NCI-H1092 (cell line): ENCODE measurements around the gene PSMB3.
A peak's percentile ranks its signal among the peaks of the same experiment; 100 is the strongest.

Source experiments
- DNase-seq: peaks from one replicate; lab custom pipeline; 2025; lab: John Stamatoyannopoulos, UW

PSMB3 gene

GRCh38 chr17:38733982-38734973 is 18.3 kb upstream of the PSMB3 start:
- DNase-seq = no peak

- DNase-seq = peak; percentile 30
These were observed 17.2 kb upstream of the PSMB3 start for GRCh38 chr17:38735161-38735997.

- no peak for DNase-seq
These were observed 14.4 kb upstream of the PSMB3 start for GRCh38 chr17:38738007-38738662.

- no peak for DNase-seq
These were observed 13.9 kb upstream of the PSMB3 start for GRCh38 chr17:38738686-38739085.

GRCh38 chr17:38739305-38739704 is 13.2 kb upstream of the PSMB3 start:
- no peak for DNase-seq

GRCh38 chr17:38740044-38740443 is 12.5 kb upstream of the PSMB3 start:
- DNase-seq = no peak

GRCh38 chr17:38740806-38741205 is 11.7 kb upstream of the PSMB3 start:
- DNase-seq = no peak

GRCh38 chr17:38741461-38741860 is 11.1 kb upstream of the PSMB3 start:
- no peak for DNase-seq

GRCh38 chr17:38741921-38742410 is 10.6 kb upstream of the PSMB3 start:
- no peak for DNase-seq

- peak; percentile 83 for DNase-seq
These were observed 9.9 kb upstream of the PSMB3 start for GRCh38 chr17:38742411-38743308.

GRCh38 chr17:38743556-38744171 is 8.9 kb upstream of the PSMB3 start:
- DNase-seq = peak; percentile 40

- peak; percentile 64 for DNase-seq
These were observed 7.0 kb upstream of the PSMB3 start for GRCh38 chr17:38745545-38745944.

GRCh38 chr17:38746004-38746848 is 6.3 kb upstream of the PSMB3 start:
- no peak for DNase-seq

- no peak for DNase-seq
These were observed 5.6 kb upstream of the PSMB3 start for GRCh38 chr17:38746849-38747462.

GRCh38 chr17:38747463-38748148 is 4.9 kb upstream of the PSMB3 start:
- no peak for DNase-seq

- DNase-seq = peak; percentile 91
These were observed 4.2 kb upstream of the PSMB3 start, which contains the start of gene PCGF2 for GRCh38 chr17:38748149-38748891. PCGF2 (minus strand) TSS chr17:38748336; CDS start chr17:38740402, 7,934 bp downstream.

GRCh38 chr17:38748892-38749222 is 3.7 kb upstream of the PSMB3 start:
- DNase-seq = no peak
